Mesendoderm (in vitro differentiated cells): Measurements from ENCODE around the gene NOX3.

Experiments used
- DNase-seq: peaks from one replicate; pipeline ENCODE4 v3.0.0; 2013
- H2AK5ac ChIP-seq: 2 replicates; pipeline ENCODE4 v1.6.1; 2013; ENCODE audit warnings: low read length, inconsistent platforms
- H2BK120ac ChIP-seq: 2 replicates; pipeline ENCODE4 v1.6.1; 2013; ENCODE audit warnings: low read depth, mild to moderate bottlenecking, low read length, moderate library complexity, mixed read lengths
- H2BK15ac ChIP-seq: replicated peaks from 2 replicates; pipeline ENCODE4 v1.6.1; 2013; ENCODE audit warnings: low read depth, mild to moderate bottlenecking, moderate library complexity
- H2BK5ac ChIP-seq: 2 replicates; pipeline ENCODE4 v1.6.1; 2013; ENCODE audit warnings: low read length, inconsistent platforms
- H3K18ac ChIP-seq: 2 replicates; pipeline ENCODE4 v1.6.1; 2013; ENCODE audit warnings: mild to moderate bottlenecking, low read length, mixed read lengths
- H3K23ac ChIP-seq: one replicate; pipeline ENCODE4 v1.6.1; 2013; ENCODE audit warnings: low read length
- H3K27ac ChIP-seq: 2 replicates; pipeline ENCODE4 v1.5.1; 2013; ENCODE audit warnings: low read depth, mild to moderate bottlenecking, inconsistent platforms, low read length, moderate library complexity
- H3K27me3 ChIP-seq: 2 replicates; pipeline ENCODE4 v1.6.1; 2013; ENCODE audit warnings: low read length, control low read depth, mild to moderate bottlenecking, inconsistent platforms; ENCODE audit not compliant: insufficient read depth, poor library complexity
- H3K36me3 ChIP-seq: 2 replicates; pipeline ENCODE4 v1.6.1; 2013; ENCODE audit warnings: low read length, inconsistent platforms; ENCODE audit not compliant: control insufficient read depth, insufficient read depth
- H3K4ac ChIP-seq: one replicate; pipeline ENCODE4 v1.6.1; 2013; ENCODE audit warnings: low read depth, mild to moderate bottlenecking, low read length, moderate library complexity
- H3K4me1 ChIP-seq: 2 replicates; pipeline ENCODE4 v1.6.1; 2013; ENCODE audit warnings: low read depth, low read length, inconsistent platforms; ENCODE audit not compliant: control insufficient read depth
- H3K4me2 ChIP-seq: 2 replicates; pipeline ENCODE4 v1.6.1; 2013; ENCODE audit warnings: low read length
- H3K4me3 ChIP-seq: 2 replicates; pipeline ENCODE4 v1.5.1; 2013; ENCODE audit warnings: mild to moderate bottlenecking, low read length
- H3K56ac ChIP-seq: one replicate; pipeline ENCODE4 v1.6.1; 2013; ENCODE audit warnings: low read length
- H3K79me1 ChIP-seq: 2 replicates; pipeline ENCODE4 v1.6.1; 2013; ENCODE audit warnings: low read length, inconsistent platforms
- H3K79me2 ChIP-seq: 2 replicates; pipeline ENCODE4 v1.6.1; 2013; ENCODE audit warnings: mild to moderate bottlenecking, low read length; ENCODE audit not compliant: control insufficient read depth, insufficient read depth
- H3K9ac ChIP-seq: 2 replicates; pipeline ENCODE4 v1.6.1; 2013; ENCODE audit warnings: low read length, inconsistent platforms
- H4K5ac ChIP-seq: one replicate; pipeline ENCODE4 v1.6.1; 2013; ENCODE audit warnings: low read length
- H4K8ac ChIP-seq: one replicate; pipeline ENCODE4 v1.6.1; 2013; ENCODE audit warnings: low read depth, mild to moderate bottlenecking, control low read depth, low read length, moderate library complexity
- WGBS: extraction: QIAGEN DNeasy Blood & Tissue Kit; methylation state at CpG from one replicate; pipeline ENCODE4 v1.1.7; 2013; ENCODE audit warnings: low lambda C conversion rate, missing lambda C conversion rate; ENCODE audit not compliant: insufficient coverage; ENCODE audit errors: extremely low coverage; 5-methylcytosine and 5-hydroxymethylcytosine counted together

The NOX3 gene

GRCh38 chr6:155396605-155397004 is 59.0 kb downstream of the NOX3 start:
- H3K9ac ChIP-seq, result no peak overlapping the region
- no peak overlapping the region for H4K5ac ChIP-seq
- no peaks in the 10 kb centered on the region for H3K36me3 ChIP-seq
- no peaks in the 10 kb centered on the region for H3K27me3 ChIP-seq
- H3K4me3 ChIP-seq, result no peak overlapping the region
- no peak overlapping the region for H4K8ac ChIP-seq
- no peaks in the 10 kb centered on the region for H3K4me1 ChIP-seq
- no peak overlapping the region for H3K18ac ChIP-seq
- H2BK5ac ChIP-seq, result no peak overlapping the region
- no peaks in the 10 kb centered on the region for H3K79me2 ChIP-seq
- no peak overlapping the region for H3K4me2 ChIP-seq
- no peak for DNase-seq
- no peak overlapping the region for H3K23ac ChIP-seq
- H3K56ac ChIP-seq, result no peak overlapping the region
- no peak overlapping the region for H2AK5ac ChIP-seq
- no peak overlapping the region for H2BK15ac ChIP-seq
- no peaks in the 10 kb centered on the region for H3K79me1 ChIP-seq
- no peak overlapping the region for H2BK120ac ChIP-seq
- no peak overlapping the region for H3K27ac ChIP-seq
- no peak overlapping the region for H3K4ac ChIP-seq
- no CpG with 5 or more reads among the region's 5 CpGs for WGBS

GRCh38 chr6:155395339-155395738 is 60.3 kb downstream of the NOX3 start:
- H2BK120ac ChIP-seq, result no peak overlapping the region
- H3K27me3 ChIP-seq, result no peaks in the 10 kb centered on the region
- no peak overlapping the region for H3K56ac ChIP-seq
- no peak overlapping the region for H2AK5ac ChIP-seq
- no peak overlapping the region for H4K5ac ChIP-seq
- H3K79me2 ChIP-seq, result no peaks in the 10 kb centered on the region
- no CpG with 5 or more reads among the region's 1 CpG for WGBS
- no peaks in the 10 kb centered on the region for H3K79me1 ChIP-seq
- H3K4me1 ChIP-seq, result no peaks in the 10 kb centered on the region
- no peak for DNase-seq
- H3K4ac ChIP-seq, result no peak overlapping the region
- no peak overlapping the region for H3K4me3 ChIP-seq
- no peak overlapping the region for H3K9ac ChIP-seq
- no peak overlapping the region for H4K8ac ChIP-seq
- no peaks in the 10 kb centered on the region for H3K36me3 ChIP-seq
- no peak overlapping the region for H3K4me2 ChIP-seq
- no peak overlapping the region for H3K23ac ChIP-seq
- H2BK15ac ChIP-seq, result no peak overlapping the region
- no peak overlapping the region for H3K27ac ChIP-seq
- no peak overlapping the region for H3K18ac ChIP-seq
- no peak overlapping the region for H2BK5ac ChIP-seq

GRCh38 chr6:155389130-155389529 is 66.5 kb downstream of the NOX3 start:
- no peak overlapping the region for H2AK5ac ChIP-seq
- no peak overlapping the region for H3K56ac ChIP-seq
- WGBS, result no CpG with 5 or more reads among the region's 3 CpGs
- H4K5ac ChIP-seq, result no peak overlapping the region
- H3K4me3 ChIP-seq, result no peak overlapping the region
- no peak overlapping the region for H2BK5ac ChIP-seq
- no peak overlapping the region for H3K23ac ChIP-seq
- no peak overlapping the region for H2BK120ac ChIP-seq
- no peak overlapping the region for H2BK15ac ChIP-seq
- DNase-seq, result no peak
- H3K36me3 ChIP-seq, result no peaks in the 10 kb centered on the region
- H3K27me3 ChIP-seq, result no peaks in the 10 kb centered on the region
- no peak overlapping the region for H3K18ac ChIP-seq
- no peaks in the 10 kb centered on the region for H3K4me1 ChIP-seq
- H3K79me1 ChIP-seq, result no peaks in the 10 kb centered on the region
- no peak overlapping the region for H3K4me2 ChIP-seq
- no peak overlapping the region for H3K9ac ChIP-seq
- H3K27ac ChIP-seq, result no peak overlapping the region
- H3K79me2 ChIP-seq, result no peaks in the 10 kb centered on the region
- H3K4ac ChIP-seq, result no peak overlapping the region
- no peak overlapping the region for H4K8ac ChIP-seq

GRCh38 chr6:155388591-155388990 is 67.0 kb downstream of the NOX3 start:
- Histone ChIP-seq H3K27ac (no peak overlapping the region), H3K36me3 (no peaks in the 10 kb centered on the region), H3K27me3 (no peaks in the 10 kb centered on the region), H2BK5ac (no peak overlapping the region), H3K18ac (no peak overlapping the region), H3K56ac (no peak overlapping the region), H2AK5ac (no peak overlapping the region), H3K4me3 (no peak overlapping the region), H4K5ac (no peak overlapping the region), H2BK15ac (no peak overlapping the region), H3K79me2 (no peaks in the 10 kb centered on the region), H3K4ac (no peak overlapping the region), H4K8ac (no peak overlapping the region), H3K4me1 (no peaks in the 10 kb centered on the region), H3K4me2 (no peak overlapping the region), H3K23ac (no peak overlapping the region), H3K79me1 (no peaks in the 10 kb centered on the region), H3K9ac (no peak overlapping the region), H2BK120ac (no peak overlapping the region)
- no peak for DNase-seq

- H3K23ac ChIP-seq, result no peak overlapping the region
- no peak overlapping the region for H3K27ac ChIP-seq
- no peak overlapping the region for H3K18ac ChIP-seq
- H2BK5ac ChIP-seq, result no peak overlapping the region
- H3K4me2 ChIP-seq, result no peak overlapping the region
- no peak overlapping the region for H3K56ac ChIP-seq
- H3K79me2 ChIP-seq, result no peaks in the 10 kb centered on the region
- H3K36me3 ChIP-seq, result no peaks in the 10 kb centered on the region
- WGBS, result no CpG with 5 or more reads among the region's 2 CpGs
- H2BK120ac ChIP-seq, result no peak overlapping the region
- H3K27me3 ChIP-seq, result no peaks in the 10 kb centered on the region
- no peak overlapping the region for H4K5ac ChIP-seq
- no peaks in the 10 kb centered on the region for H3K4me1 ChIP-seq
- H2AK5ac ChIP-seq, result no peak overlapping the region
- no peak overlapping the region for H2BK15ac ChIP-seq
- no peaks in the 10 kb centered on the region for H3K79me1 ChIP-seq
- DNase-seq, result no peak
- no peak overlapping the region for H3K4me3 ChIP-seq
- no peak overlapping the region for H3K9ac ChIP-seq
- H3K4ac ChIP-seq, result no peak overlapping the region
- H4K8ac ChIP-seq, result no peak overlapping the region
Observed at GRCh38 chr6:155387481-155387880, 68.2 kb downstream of the NOX3 start.

- Histone ChIP-seq H3K23ac (no peak overlapping the region), H3K4me1 (no peaks in the 10 kb centered on the region), H3K36me3 (no peaks in the 10 kb centered on the region), H3K79me2 (no peaks in the 10 kb centered on the region), H2BK120ac (no peak overlapping the region), H3K27ac (no peak overlapping the region), H3K4me2 (no peak overlapping the region), H2BK5ac (no peak overlapping the region), H2BK15ac (no peak overlapping the region), H2AK5ac (no peak overlapping the region), H3K79me1 (no peaks in the 10 kb centered on the region), H4K5ac (no peak overlapping the region), H4K8ac (no peak overlapping the region), H3K9ac (no peak overlapping the region), H3K4me3 (no peak overlapping the region), H3K56ac (no peak overlapping the region), H3K4ac (no peak overlapping the region), H3K18ac (no peak overlapping the region), H3K27me3 (no peaks in the 10 kb centered on the region)
- no peak for DNase-seq
- no CpG with 5 or more reads among the region's 15 CpGs for WGBS
Observed at GRCh38 chr6:155384321-155384952, 71.2 kb downstream of the NOX3 start.
